ENCODE data around the gene MDP1. TPM values are rescaled to one million over a fixed set of nuclear protein-coding genes. Genes with fewer than 3 reads are reported as not detected.
A peak's percentile ranks its signal among the peaks of the same experiment; 100 is the strongest.

Gene MDP1
- polyA plus RNA-seq, 2 of the 4 experiments (the other 2 are of a cell fraction), result 21.6 to 38.6 TPM

GRCh38 chr14:24212924-24213865 is 2.7 kb downstream of the MDP1 start, which contains the start of gene CHMP4A (continued):
- TF ChIP-seq POLR2A (IDR thresholded peaks at IDR 0.05; ENCODE audit: low read length), result peak; percentile 88
- TF ChIP-seq REST (IDR thresholded peaks at IDR 0.05), result peak; percentile 78
- peak; percentile 77 for TF ChIP-seq CHD2 (IDR thresholded peaks at IDR 0.05; ENCODE audit: low read length, partially characterized antibody)
- no peak for TF ChIP-seq KDM1A (IDR thresholded peaks at IDR 0.05; ENCODE audit: low read depth)
- TF ChIP-seq HOXB5 (CRISPR knock-in tag; IDR thresholded peaks at IDR 0.05), result no peak
- no peak for TF ChIP-seq HEYL (CRISPR knock-in tag; IDR thresholded peaks at IDR 0.05)
- no peak for TF ChIP-seq HDAC2 (IDR thresholded peaks at IDR 0.05)
- no peak for TF ChIP-seq HOXB13 (CRISPR knock-in tag; IDR thresholded peaks at IDR 0.05; ENCODE audit: low read depth)
- no peak for TF ChIP-seq EP300 (IDR thresholded peaks at IDR 0.05)
- no peak for TF ChIP-seq EHMT2 (IDR thresholded peaks at IDR 0.05; ENCODE audit: low read depth)
- peak; percentile 98 for TF ChIP-seq USF2 (IDR thresholded peaks at IDR 0.05)
- TF ChIP-seq FOSL2 (IDR thresholded peaks at IDR 0.05), result no peak
- TF ChIP-seq FOSL2 (CRISPR knock-in tag; IDR thresholded peaks at IDR 0.05), result peak; percentile 68
- peak; percentile 57; the same call in 1 of the 2 replicates for TF ChIP-seq RFX5 (IDR thresholded peaks at IDR 0.05)
- peak; percentile 33 for TF ChIP-seq MAFK (IDR thresholded peaks at IDR 0.05; ENCODE audit: partially characterized antibody)
- TF ChIP-seq TFCP2L1 (CRISPR knock-in tag; IDR thresholded peaks at IDR 0.05), result peak; percentile 78
- peak; percentile 92; the same call in 1 of the 2 replicates for TF ChIP-seq PHF8 (IDR thresholded peaks at IDR 0.05; ENCODE audit: borderline replicate concordance, low read depth)
- no peak for TF ChIP-seq CHD4 (IDR thresholded peaks at IDR 0.05; ENCODE audit: borderline replicate concordance)
- TF ChIP-seq BCL3 (IDR thresholded peaks at IDR 0.05), result peak; percentile 96

- DNase-seq (ENCODE audit: low read depth in 1 of 2, low spot score in 1 of 2) (no peak), ATAC-seq (no peak), FAIRE-seq (no peak)
- H3K4me1 ChIP-seq, result peaks cover 24% of the 10 kb centered on the region
- no peak overlapping the region for H3K4me3 ChIP-seq
- ChIA-PET CTCF (interaction anchor here (0.7 to 1.5 kb wide), 4 partner anchors 9 to 85 kb away, joined by 3 to 4 read pairs (median 4); partner anchors contain the start of gene TM9SF1), POLR2A (interaction anchor here (1.5 kb wide), 1 partner anchor 16 kb away, joined by 6 read pairs; the partner anchor contains the start of gene TM9SF1)
- H3K27ac ChIP-seq, result no peak overlapping the region
- no peak overlapping the region; the same call in 2 of the 3 replicates for H3K4me2 ChIP-seq
- TF ChIP-seq ESRRA (IDR thresholded peaks at IDR 0.05; ENCODE audit: borderline replicate concordance, low read length), result no peak
- no peak for TF ChIP-seq EHMT2 (IDR thresholded peaks at IDR 0.05; ENCODE audit: low read depth)
- TF ChIP-seq KDM1A (IDR thresholded peaks at IDR 0.05; ENCODE audit: low read depth), result no peak
- TF ChIP-seq SMC3 (IDR thresholded peaks at IDR 0.05), result no peak
- TF ChIP-seq ZSCAN20 (CRISPR knock-in tag; IDR thresholded peaks at IDR 0.05), result no peak
- TF ChIP-seq TFCP2L1 (CRISPR knock-in tag; IDR thresholded peaks at IDR 0.05), result no peak
- no peak for TF ChIP-seq PBX3 (IDR thresholded peaks at IDR 0.05)
- TF ChIP-seq NPAS2 (CRISPR knock-in tag; IDR thresholded peaks at IDR 0.05; ENCODE audit: borderline replicate concordance), result no peak
- no peak for TF ChIP-seq ZNF302 (CRISPR knock-in tag; IDR thresholded peaks at IDR 0.05)
- no peak for TF ChIP-seq HOXB5 (CRISPR knock-in tag; IDR thresholded peaks at IDR 0.05)
- TF ChIP-seq HOXB13 (CRISPR knock-in tag; IDR thresholded peaks at IDR 0.05; ENCODE audit: low read depth), result no peak
- no peak for TF ChIP-seq CBX2 (IDR thresholded peaks at IDR 0.05; ENCODE audit: borderline replicate concordance, low read depth)
- no peaks in the 10 kb centered on the region for H3K9me3 ChIP-seq
- WGBS (ENCODE audit: missing lambda C conversion rate), result 95% methylated on average over 6 of the region's 6 CpGs
Measured at GRCh38 chr14:24211311-24211710, 4.6 kb downstream of the MDP1 start.
